ENCODE measurements around the gene HPRT1.

HPRT1 gene

DNA sequence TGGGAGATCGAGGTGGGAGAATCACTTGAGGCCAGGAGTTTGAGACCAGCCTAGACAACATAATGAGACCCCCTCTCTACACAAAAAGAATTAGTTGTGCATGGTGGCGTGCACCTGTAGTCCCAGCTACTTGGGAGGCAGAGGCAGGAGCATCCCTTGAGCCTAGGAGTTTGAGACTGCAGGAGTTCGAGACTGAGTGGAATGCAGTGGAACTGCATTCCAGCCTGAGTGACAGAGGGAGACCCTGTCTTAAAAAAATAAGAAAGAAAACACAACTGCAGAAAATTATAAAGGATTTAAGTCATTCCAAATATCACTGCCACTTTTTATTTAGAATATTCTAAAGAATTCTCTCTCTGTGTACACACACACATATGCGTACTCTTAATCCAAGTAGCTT lies 18.4 kb downstream of the HPRT1 start:
- no peak for DNase-seq

- no peak for DNase-seq
Measured at GRCh38 chrX:134480061-134480460, 20.1 kb downstream of the HPRT1 start.

DNA sequence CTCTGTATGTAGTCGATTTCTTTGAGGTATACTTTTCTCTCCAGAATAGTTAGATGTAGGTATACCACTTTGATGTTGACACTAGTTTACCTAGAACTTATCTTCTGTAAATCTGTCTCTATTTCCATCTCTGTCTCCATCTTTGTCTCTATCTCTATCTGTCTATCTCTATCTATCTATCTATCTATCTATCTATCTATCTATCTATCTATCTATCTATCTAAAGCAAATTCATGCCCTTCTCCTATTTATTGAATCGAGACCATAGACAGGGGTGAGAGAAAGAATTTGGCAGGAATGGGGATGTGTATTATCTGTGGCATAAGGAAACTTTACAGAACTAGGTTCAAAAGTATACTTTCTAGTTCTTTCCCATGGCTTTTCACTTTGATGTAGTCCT lies 21.4 kb downstream of the HPRT1 start:
- DNase-seq = no peak

- no peak for DNase-seq
Measured at GRCh38 chrX:134482371-134482770, 22.4 kb downstream of the HPRT1 start.

- DNase-seq = no peak
Measured at GRCh38 chrX:134484039-134484438, 24.1 kb downstream of the HPRT1 start.

- no peak for DNase-seq
Measured at GRCh38 chrX:134501941-134502340, 42.0 kb downstream of the HPRT1 start.

- DNase-seq = no peak
Measured at GRCh38 chrX:134502686-134503085, 42.7 kb downstream of the HPRT1 start.

- DNase-seq = no peak
Measured at GRCh38 chrX:134512566-134512965, 52.6 kb downstream of the HPRT1 start.

DNA sequence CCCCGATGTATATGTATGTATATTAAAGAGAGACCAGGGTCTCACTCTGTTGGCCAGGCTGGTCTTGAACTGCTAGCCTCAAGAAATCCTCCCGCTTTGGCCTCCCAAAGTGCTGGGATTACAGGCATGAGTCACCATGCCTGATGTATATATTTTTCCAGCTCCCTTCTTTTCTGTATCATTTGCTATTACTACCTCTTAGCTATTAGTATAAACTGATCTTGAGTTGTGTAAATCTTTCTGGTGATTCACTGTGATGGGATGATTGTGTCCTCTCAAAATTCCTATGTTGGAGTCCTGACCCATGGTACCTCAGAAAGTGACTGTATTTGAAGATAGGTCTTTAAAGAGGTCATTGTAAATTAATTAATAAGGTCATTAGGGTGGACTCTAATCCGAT lies 53.1 kb downstream of the HPRT1 start:
- DNase-seq = no peak

- DNase-seq = no peak
Measured at GRCh38 chrX:134520860-134521390, 61.0 kb downstream of the HPRT1 start.

- DNase-seq = no peak
Measured at GRCh38 chrX:134524181-134524580, 64.2 kb downstream of the HPRT1 start.

DNA sequence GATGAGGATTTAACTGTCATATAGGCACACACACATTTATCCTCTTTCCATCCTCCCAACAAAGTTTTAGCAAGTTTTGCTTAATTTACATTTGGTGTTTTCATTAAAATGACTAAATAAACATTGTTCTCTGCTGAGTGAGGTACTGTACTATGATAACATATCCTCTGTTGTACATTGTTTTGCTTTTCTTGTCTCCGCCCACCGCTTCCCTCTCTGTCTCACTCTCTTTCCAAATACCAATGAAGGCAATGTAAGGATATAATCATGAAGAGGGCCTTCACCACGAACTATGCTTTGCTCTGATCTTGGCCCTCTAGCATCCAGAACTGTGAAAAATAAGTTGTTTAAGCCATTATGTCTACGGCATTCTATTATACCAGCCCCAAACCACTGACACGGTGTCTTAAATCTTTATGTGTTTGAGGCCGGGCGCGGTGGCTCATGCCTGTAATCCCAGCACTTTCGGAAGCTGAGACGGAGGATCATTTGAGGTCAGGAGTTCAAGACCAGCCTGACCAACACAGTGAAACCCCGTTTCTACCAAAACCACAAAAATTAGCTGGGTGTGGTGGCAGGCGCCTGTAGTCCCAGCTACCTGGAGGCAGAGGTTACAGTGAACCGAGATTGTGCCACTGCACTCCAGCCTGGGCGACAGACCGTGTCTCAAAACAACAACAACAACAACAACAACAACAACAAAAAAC lies 65.3 kb downstream of the HPRT1 start:
- no peak for DNase-seq

- DNase-seq = no peak
Measured at GRCh38 chrX:134526399-134526798, 66.4 kb downstream of the HPRT1 start.

- no peak for DNase-seq
Measured at GRCh38 chrX:134528960-134529359, 69.0 kb downstream of the HPRT1 start.

GRCh38 chrX:134529481-134529880 lies 69.5 kb downstream of the HPRT1 start:
- no peak for DNase-seq

- no peak for DNase-seq
Measured at GRCh38 chrX:134530845-134531244, 70.9 kb downstream of the HPRT1 start.

DNA sequence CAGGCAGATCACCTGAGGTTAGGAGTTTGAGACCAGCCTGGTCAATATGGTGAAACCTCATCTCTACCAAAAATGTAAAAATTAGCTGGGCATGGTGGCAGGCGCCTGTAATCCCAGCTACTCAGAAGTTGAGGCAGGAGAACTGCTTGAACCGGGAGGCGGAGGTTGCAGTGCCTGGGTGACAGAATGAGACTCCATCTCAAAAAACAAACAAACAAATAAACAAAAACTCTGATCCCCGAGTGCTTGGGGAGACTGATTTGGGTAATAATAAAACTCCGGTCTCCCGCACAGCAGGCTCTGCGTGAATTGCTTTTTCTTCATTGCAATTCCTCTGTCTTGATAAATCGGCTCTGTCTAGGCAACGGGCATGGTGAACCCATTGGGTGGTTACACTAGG lies 73.4 kb downstream of the HPRT1 start:
- no peak for DNase-seq

DNA sequence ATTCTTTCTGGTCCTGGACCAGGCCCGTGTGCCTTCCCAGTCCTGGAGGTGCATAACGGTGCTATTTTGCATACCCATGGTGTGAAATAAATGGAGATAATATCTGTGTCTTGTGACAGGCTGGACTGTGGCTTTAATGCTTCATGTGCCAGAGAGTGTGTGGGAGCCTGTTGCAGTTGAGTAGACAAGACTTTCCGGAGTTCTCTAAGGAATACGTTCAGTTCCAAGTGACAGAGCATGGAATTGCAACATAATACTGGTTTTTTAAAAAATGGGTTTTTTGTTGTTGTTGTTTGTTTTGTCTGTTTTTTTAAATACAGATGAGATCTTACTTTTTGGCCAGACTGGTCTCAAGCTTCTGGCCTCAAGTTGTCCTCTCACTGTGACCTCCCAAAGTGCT lies 74.0 kb downstream of the HPRT1 start:
- DNase-seq = no peak

DNA sequence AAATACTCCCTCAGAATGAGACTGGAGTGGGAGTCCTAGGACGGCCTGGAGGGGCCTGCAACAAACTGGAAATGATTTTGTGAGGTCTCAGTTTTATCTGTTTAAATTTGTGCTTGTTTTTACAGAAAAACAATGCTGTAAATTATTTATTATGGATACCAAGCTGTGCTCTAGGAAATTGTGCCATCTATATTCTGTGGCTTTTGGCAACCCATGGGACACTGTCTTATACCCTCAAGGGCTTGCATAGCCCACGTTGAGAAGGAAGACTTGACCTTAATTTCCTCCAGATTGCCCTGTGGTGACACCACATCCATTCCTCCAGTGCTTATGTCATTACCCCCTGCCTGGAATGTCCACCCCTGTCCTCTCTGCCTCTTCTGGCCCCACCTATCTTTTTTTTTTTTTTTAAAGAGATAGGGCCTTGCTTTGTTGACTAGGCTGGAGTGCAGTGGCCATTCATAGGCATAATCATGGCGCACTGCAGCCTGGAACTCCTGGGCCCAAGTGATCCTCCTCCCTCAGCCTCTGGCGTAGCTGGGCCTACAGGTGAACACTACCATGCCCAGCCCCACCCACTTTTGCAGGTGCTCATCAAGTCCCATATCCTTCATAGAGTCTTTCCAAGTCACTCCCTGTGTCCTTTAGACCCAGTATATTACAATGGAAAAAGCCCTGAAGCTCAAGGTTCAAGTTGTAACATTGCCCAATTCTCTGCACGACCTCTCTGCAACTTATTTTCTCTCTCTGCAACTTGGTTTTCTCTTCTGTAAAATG lies 77.4 kb downstream of the HPRT1 start:
- no peak for DNase-seq

- DNase-seq = no peak
Measured at GRCh38 chrX:134538316-134538715, 78.4 kb downstream of the HPRT1 start.

- DNase-seq = no peak
Measured at GRCh38 chrX:134541906-134542305, 81.9 kb downstream of the HPRT1 start.

GRCh38 chrX:134542485-134542884 lies 82.5 kb downstream of the HPRT1 start:
- DNase-seq = no peak

- DNase-seq = no peak
Measured at GRCh38 chrX:134543288-134543687, 83.3 kb downstream of the HPRT1 start.

DNA sequence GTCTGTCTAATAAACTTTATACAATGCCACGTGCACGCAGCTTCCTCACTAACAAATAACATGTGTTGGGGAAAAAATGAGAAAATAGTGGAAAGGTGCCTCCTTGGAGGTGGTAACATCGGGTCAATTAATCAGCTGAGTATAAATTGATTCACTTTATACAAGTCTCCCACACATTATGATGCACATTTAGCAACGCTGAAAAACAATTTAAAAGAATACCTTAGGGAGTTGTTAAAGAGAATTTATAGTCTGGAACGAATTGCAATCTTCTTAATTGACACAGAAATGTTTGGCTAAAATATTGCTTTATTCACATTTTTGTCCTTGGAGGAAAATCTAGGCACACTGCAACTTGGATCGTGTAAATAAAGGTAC lies 84.2 kb downstream of the HPRT1 start:
- DNase-seq = no peak

All from activated CD4-positive, alpha-beta T cell treated with anti-CD3 and anti-CD28 coated beads, Interleukin-2, amount 50 U/mL, for 1 hour (primary cell).